OCI-LY7 (cell line): ENCODE results near the gene PTPRJ. TPM values are rescaled to one million over a fixed set of nuclear protein-coding genes. Genes with fewer than 3 reads are reported as not detected.
"Not testable (repeated sequence)": the region's sequence is repeated elsewhere in the genome, so short reads cannot be mapped to it uniquely, and the experiment has no call there.

ENCODE experiments used
- BruUV-seq: library from RNA; stranded (reverse); fragments of 400-500 nt; replicated peaks from 2 replicates; lab custom pipeline; 2021; lab: Mats Ljungman, UMichigan
- CTCF ChIA-PET: fragments of 300-600 bp; sonication (Branson Sonifier 250); formaldehyde crosslinking; loops from one replicate; lab custom pipeline; 2022; ENCODE audit warnings: antibody characterized with exemption; ENCODE audit not compliant: unreplicated experiment; lab: Charles Lee
- POLR2A ChIA-PET: fragments of 300-600 bp; sonication (Branson Sonifier 250); formaldehyde crosslinking; loops from one replicate; lab custom pipeline; 2022; ENCODE audit warnings: antibody characterized with exemption; lab: Charles Lee
- DNase-seq: peaks from one replicate; pipeline ENCODE4 v3.0.0-alpha.2; 2015; ENCODE audit warnings: low spot score
- H2AFZ ChIP-seq: fragments of 200-600 bp; sonication (generic), shearing (Covaris generic); 2 replicates; pipeline ENCODE4 v1.6.1; 2014; ENCODE audit warnings: mild to moderate bottlenecking, antibody characterized with exemption, low read length, moderate library complexity
- H3K27ac ChIP-seq: fragments of 200-600 bp; sonication (generic); 2 replicates; pipeline ENCODE4 v1.5.1; 2014; ENCODE audit warnings: mixed run types, low read depth, mild to moderate bottlenecking, moderate library complexity, low read length, inconsistent platforms; ENCODE audit not compliant: poor library complexity, severe bottlenecking
- H3K36me3 ChIP-seq: fragments of 200-600 bp; sonication (generic); 2 replicates; pipeline ENCODE4 v1.6.1; 2014; ENCODE audit warnings: mild to moderate bottlenecking, antibody characterized with exemption, low read length, moderate library complexity, mixed read lengths; ENCODE audit not compliant: insufficient read depth
- H3K4me1 ChIP-seq: fragments of 200-600 bp; sonication (generic); 2 replicates; pipeline ENCODE4 v1.5.1; 2014; ENCODE audit warnings: mild to moderate bottlenecking, low read length; ENCODE audit not compliant: insufficient read depth, poor library complexity, severe bottlenecking
- H3K4me2 ChIP-seq: fragments of 200-600 bp; sonication (generic); 2 replicates; pipeline ENCODE4 v1.6.1; 2014; ENCODE audit warnings: mild to moderate bottlenecking, low read length
- H3K4me3 ChIP-seq: fragments of 200-600 bp; sonication (generic); 2 replicates; pipeline ENCODE4 v1.5.1; 2014; ENCODE audit warnings: mild to moderate bottlenecking, low read depth, low read length; ENCODE audit not compliant: poor library complexity, severe bottlenecking
- H3K79me2 ChIP-seq: fragments of 200-600 bp; sonication (generic); 2 replicates; pipeline ENCODE4 v1.6.1; 2016; ENCODE audit warnings: low read depth, mild to moderate bottlenecking, low read length, moderate library complexity, mixed read lengths; ENCODE audit not compliant: insufficient read depth
- H3K9me2 ChIP-seq: fragments of 200-600 bp; sonication (generic); 2 replicates; pipeline ENCODE4 v1.6.1; 2016; ENCODE audit warnings: mild to moderate bottlenecking, low read length, mixed read lengths; ENCODE audit not compliant: insufficient read depth
- H3K9me3 ChIP-seq: fragments of 200-600 bp; sonication (generic); 2 replicates; pipeline ENCODE4 v1.6.1; 2014; ENCODE audit warnings: mild to moderate bottlenecking, mixed run types, low read length, mixed read lengths
- H4K20me1 ChIP-seq: fragments of 200-600 bp; sonication (generic); 2 replicates; pipeline ENCODE4 v1.6.1; 2014; ENCODE audit warnings: mild to moderate bottlenecking, antibody characterized with exemption, low read length, moderate library complexity, mixed read lengths; ENCODE audit not compliant: insufficient read depth
- CTCF ChIP-seq: fragments of 200-600 bp; sonication (generic); conservative IDR thresholded peaks from 2 replicates; pipeline ENCODE4 v1.5.1; 2014; ENCODE audit warnings: mild to moderate bottlenecking, antibody characterized with exemption, low read length, moderate library complexity, mixed read lengths
- EZH2phosphoT487 ChIP-seq: fragments of 200-600 bp; sonication (generic); IDR thresholded peaks from 2 replicates; pipeline ENCODE4 v1.6.1; 2018; ENCODE audit warnings: low read depth, borderline replicate concordance, mild to moderate bottlenecking, mixed run types, antibody characterized with exemption, low read length, moderate library complexity, mixed read lengths
- intact Hi-C: fragments of 100-400 bp; cut with micrococcal nuclease; formaldehyde crosslinking; loops from one replicate; pipeline ENCODE4 v1.10.0; 2022; ENCODE audit not compliant: unreplicated experiment
- total RNA-seq, 2 experiments: library from RNA; depleted of rRNA in 1 of 2; stranded (reverse); fragments of >200 nt in 1 of 2; shearing (Covaris generic) in 1 of 2; gene quantifications; 2 replicates each; pipeline ENCODE4 v1.2.3, GENCODE V29; 2014 to 2022

Gene PTPRJ
- total RNA-seq, 2 experiments from 2014 or later, result 5.4 to 28.3 TPM

- Histone ChIP-seq H2AFZ (no peak overlapping the region), H3K4me1 (no peaks in the 10 kb centered on the region), H3K36me3 (peaks cover 72% of the 10 kb centered on the region), H3K79me2 (no peaks in the 10 kb centered on the region), H3K4me3 (no peak overlapping the region), H3K27ac (no peak overlapping the region), H3K9me2 (no peaks in the 10 kb centered on the region), H4K20me1 (no peaks in the 10 kb centered on the region), H3K9me3 (no peaks in the 10 kb centered on the region), H3K4me2 (no peak overlapping the region)
- POLR2A ChIA-PET, result no interaction called here
- TF ChIP-seq EZH2phosphoT487 (no peak), CTCF (no peak)
- BruUV-seq, result no TSS peak
- DNase-seq, result no peak
- CTCF ChIA-PET, result no interaction called here
- intact Hi-C loops, result no loop called here
These were observed 149.5 kb downstream of the PTPRJ start for GRCh38 chr11:48129697-48130395.

DNA sequence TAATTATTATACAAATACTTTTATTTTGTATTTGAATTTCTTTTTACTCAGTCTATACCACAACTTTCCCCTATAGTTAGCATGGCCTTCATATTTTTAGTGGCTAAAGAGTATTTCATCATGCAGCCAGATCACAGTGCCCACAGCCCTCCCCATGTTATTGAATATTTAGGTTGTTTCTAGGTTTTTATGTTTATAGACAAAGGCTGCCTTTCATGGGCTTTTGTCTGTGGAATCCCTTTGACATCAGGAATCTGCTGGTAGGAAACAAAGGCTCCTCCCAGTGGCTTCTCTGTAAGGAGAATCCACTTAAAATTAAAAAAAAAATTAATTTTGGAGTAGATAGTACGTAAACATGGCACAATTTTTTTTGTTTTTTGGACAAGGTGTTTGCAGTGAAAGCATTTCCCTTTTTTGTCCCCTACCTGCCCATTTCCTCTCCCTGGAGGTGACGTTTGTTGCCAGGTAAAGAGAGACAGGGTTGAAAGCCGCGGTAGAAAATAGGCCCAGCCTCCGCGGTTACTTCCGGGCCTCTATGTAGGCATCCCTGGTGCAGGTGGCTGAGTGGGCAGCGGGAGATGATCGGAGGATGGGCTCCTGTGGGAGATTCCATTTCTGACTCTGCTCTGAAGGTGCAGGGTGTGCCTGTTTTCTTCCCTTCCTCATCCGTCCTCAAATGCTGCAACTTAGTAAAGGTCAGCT is 154.0 kb downstream of the PTPRJ start:
- no peak overlapping the region for H2AFZ ChIP-seq
- H3K4me2 ChIP-seq, result no peak overlapping the region
- H3K79me2 ChIP-seq, result no peaks in the 10 kb centered on the region
- TF ChIP-seq EZH2phosphoT487, result no peak
- TF ChIP-seq CTCF, result no peak
- peaks cover 37% of the 10 kb centered on the region for H3K36me3 ChIP-seq
- no TSS peak for BruUV-seq
- no peak for DNase-seq
- H3K9me2 ChIP-seq, result no peaks in the 10 kb centered on the region
- H3K27ac ChIP-seq, result no peak overlapping the region
- no peak overlapping the region for H3K4me3 ChIP-seq
- intact Hi-C loops, result no loop called here
- ChIA-PET POLR2A (interaction anchor here (0.7 kb wide), 1 partner anchor 10 kb away, joined by 6 read pairs; no protein-coding TSS in a partner anchor), CTCF (no interaction called here)
- H4K20me1 ChIP-seq, result no peaks in the 10 kb centered on the region
- H3K9me3 ChIP-seq, result no peaks in the 10 kb centered on the region
- no peaks in the 10 kb centered on the region for H3K4me1 ChIP-seq

GRCh38 chr11:48138222-48138621 is 157.9 kb downstream of the PTPRJ start:
- H3K36me3 ChIP-seq, result peaks cover 28% of the 10 kb centered on the region
- DNase-seq, result no peak
- no peak overlapping the region for H3K27ac ChIP-seq
- H2AFZ ChIP-seq, result no peak overlapping the region
- POLR2A ChIA-PET, result no interaction called here
- no peaks in the 10 kb centered on the region for H3K4me1 ChIP-seq
- H3K79me2 ChIP-seq, result no peaks in the 10 kb centered on the region
- H3K9me3 ChIP-seq, result no peaks in the 10 kb centered on the region
- H3K9me2 ChIP-seq, result no peaks in the 10 kb centered on the region
- no TSS peak for BruUV-seq
- TF ChIP-seq EZH2phosphoT487, result no peak
- no peak for TF ChIP-seq CTCF
- intact Hi-C loops, result no loop called here
- H3K4me3 ChIP-seq, result no peak overlapping the region
- H4K20me1 ChIP-seq, result no peaks in the 10 kb centered on the region
- no peak overlapping the region for H3K4me2 ChIP-seq
- CTCF ChIA-PET, result no interaction called here

DNA sequence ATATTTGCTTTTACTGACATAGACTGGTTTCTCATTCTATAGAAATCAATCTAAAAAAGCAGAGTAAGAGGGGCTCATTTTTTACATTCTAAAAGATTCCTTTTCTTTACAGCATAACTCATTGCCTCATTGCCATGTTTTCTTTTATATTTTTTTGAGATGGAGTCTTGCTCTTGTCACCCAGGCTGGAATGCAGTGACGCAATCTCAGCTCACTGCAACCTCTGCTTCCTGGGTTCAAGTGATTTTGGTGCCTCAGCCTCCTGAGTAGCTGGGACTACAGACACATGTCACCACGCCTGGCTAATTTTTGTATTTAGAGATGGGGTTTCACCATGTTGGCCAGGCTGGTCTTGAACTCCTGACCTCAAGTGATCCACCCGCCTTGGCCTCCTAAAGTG is 159.5 kb downstream of the PTPRJ start:
- H3K4me3 ChIP-seq, H3K9me3 ChIP-seq, H3K27ac ChIP-seq, H3K79me2 ChIP-seq, CTCF ChIA-PET, BruUV-seq, H3K9me2 ChIP-seq, DNase-seq, H4K20me1 ChIP-seq, H3K4me2 ChIP-seq, H2AFZ ChIP-seq, intact Hi-C loops, H3K4me1 ChIP-seq: not testable (repeated sequence)
- POLR2A ChIA-PET, result interaction anchor here (0.7 kb wide), 1 partner anchor 417 kb away, joined by 3 read pairs; no protein-coding TSS in a partner anchor
- peaks cover 39% of the 10 kb centered on the region for H3K36me3 ChIP-seq
